K562 (cell line): Measurements from ENCODE around the gene TUBB4B. TPM values are rescaled to one million over a fixed set of nuclear protein-coding genes. Genes with fewer than 3 reads are reported as not detected.

Experiments
- BHLHE40 ChIP-seq: IDR thresholded peaks from 2 replicates; pipeline ENCODE4 v1.6.1; 2011; ENCODE audit warnings: low read length, improper control_type of control experiment
- ETV6 ChIP-seq, 3 experiments: fragments of 150-350 bp in 1 of 3; sonication (generic) in 1 of 3; formaldehyde crosslinking in 1 of 3; IDR thresholded peaks; 2 replicates each; pipeline versions ENCODE4 v1.6.1 to v1.8.0; 2014 to 2022; ENCODE audit warnings: borderline replicate concordance in 2 of 3, low read depth in 2 of 3, antibody characterized with exemption in 1 of 3, low read length in 1 of 3, mild to moderate bottlenecking in 1 of 3, missing genetic modification reagents in 1 of 3
- FIP1L1 ChIP-seq: fragments of 200-400 bp; formaldehyde crosslinking; IDR thresholded peaks from 2 replicates; pipeline ENCODE4 v1.6.1; 2018; ENCODE audit warnings: mild to moderate bottlenecking, low read depth, low read length; ENCODE audit not compliant: poor library complexity, severe bottlenecking
- FOXO4 ChIP-seq: fragments of 450-650 bp; formaldehyde crosslinking; IDR thresholded peaks from 2 replicates; pipeline ENCODE4 v1.4.0; 2020; ENCODE audit warnings: mild to moderate bottlenecking, moderate library complexity
- FUS ChIP-seq: fragments of 200-400 bp; formaldehyde crosslinking; optimal IDR thresholded peaks from 2 replicates; pipeline ENCODE3; 2017; ENCODE audit warnings: low read depth, low read length
- HDGF ChIP-seq: fragments of 450-650 bp; IDR thresholded peaks from 2 replicates; pipeline ENCODE4 v1.6.1; 2016
- ILK ChIP-seq: fragments of 450-650 bp; IDR thresholded peaks from 2 replicates; pipeline ENCODE4 v1.6.1; 2016; ENCODE audit warnings: missing genetic modification characterization, low read depth, mild to moderate bottlenecking, missing compliant biosample characterization, moderate library complexity, borderline replicate concordance
- MECOM ChIP-seq: fragments of 250-450 bp; sonication (Bioruptor Pico); IDR thresholded peaks from 2 replicates; pipeline ENCODE4 v1.8.0; 2022; ENCODE audit warnings: inconsistent platforms
- NBN ChIP-seq: fragments of 450-650 bp; IDR thresholded peaks from 2 replicates; pipeline ENCODE4 v1.6.1; 2016; ENCODE audit warnings: low read depth, mild to moderate bottlenecking
- NR4A1 ChIP-seq, 2 experiments: fragments of 250-450 bp in 1 of 2; fragments of 450-650 bp in 1 of 2; sonication (Bioruptor Pico) in 1 of 2; IDR thresholded peaks; 2 replicates each; pipeline versions ENCODE4 v1.4.0 to v1.6.1; 2016 to 2020; ENCODE audit warnings: mild to moderate bottlenecking in 2 of 2, missing compliant biosample characterization in 1 of 2, missing genetic modification characterization in 1 of 2, moderate library complexity in 1 of 2
- TAF15 ChIP-seq: fragments of 200-400 bp; formaldehyde crosslinking; IDR thresholded peaks from 2 replicates; pipeline ENCODE4 v1.6.1; 2017; ENCODE audit warnings: mild to moderate bottlenecking, low read depth, low read length, moderate library complexity
- TGIF2 ChIP-seq: sonication (generic); formaldehyde crosslinking; IDR thresholded peaks from 2 replicates; pipeline ENCODE4 v1.8.1; 2022; ENCODE audit warnings: mild to moderate bottlenecking, missing genetic modification reagents, moderate library complexity
- ZNF134 ChIP-seq: fragments of 250-450 bp; sonication (Bioruptor Pico); conservative IDR thresholded peaks from 2 replicates; pipeline ENCODE4 v1.4.0; 2020
- ZNF197 ChIP-seq: fragments of 200-800 bp; sonication (Bioruptor generic); IDR thresholded peaks from 2 replicates; pipeline ENCODE4 v1.6.1; 2016; ENCODE audit warnings: low read depth, missing genetic modification characterization, missing compliant biosample characterization
- ZNF324 ChIP-seq: fragments of 250-450 bp; sonication (Bioruptor Pico); IDR thresholded peaks from 2 replicates; pipeline ENCODE4 v1.4.0; 2020; ENCODE audit warnings: mild to moderate bottlenecking
- ZNF778 ChIP-seq: fragments of 450-650 bp; formaldehyde crosslinking; IDR thresholded peaks from 2 replicates; pipeline ENCODE4 v1.4.0; 2020; ENCODE audit warnings: mild to moderate bottlenecking, moderate library complexity
- polyA plus RNA-seq, 8 experiments: library from polyadenylated mRNA; depleted of rRNA in 4 of 8; stranded (reverse) in 5 of 8; unstranded in 3 of 8; fragments of >200 nt; fragmentation: Nextera tagmentation in 2 of 8; fragmentation: Illumina TruSeq in 1 of 8; extraction: Ambion mirVana in 2 of 8; extraction: Trizol in 1 of 8; gene quantifications; 2 replicates each; pipeline versions ENCODE4 v1.2.1 to v1.2.3, GENCODE V29; 2011 to 2014; ENCODE audit warnings: inconsistent platforms in 1 of 8, missing spikeins in 1 of 8
- total RNA-seq, 7 experiments: library from RNA; depleted of rRNA in 6 of 7; stranded (reverse); fragments of >200 nt in 6 of 7; fragmentation: Illumina TruSeq in 2 of 7; extraction: Trizol in 2 of 7; gene quantifications; 2 replicates each; pipeline versions ENCODE4 v1.2.1 to v1.2.3, GENCODE V29; 2011 to 2021; ENCODE audit warnings: low replicate concordance in 1 of 7
- TF ChIP-seq, protein P1 (sequence below): IDR thresholded peaks from 2 replicates; pipeline ENCODE4 v1.6.1; 2016; ENCODE audit warnings: missing genetic modification characterization, missing compliant biosample characterization
- TF ChIP-seq, protein P2 (sequence below): fragments of 150-350 bp; IDR thresholded peaks from 2 replicates; pipeline ENCODE4 v1.6.1; 2014; ENCODE audit warnings: low read depth, mild to moderate bottlenecking, low read length, borderline replicate concordance

TUBB4B gene
- total and polyA plus RNA-seq, 9 of the 15 experiments (the other 6 are each of a cell fraction or from before 2014, with no cell fraction given), result 24.1 to 443 (median 268) TPM

- TF ChIP-seq NR4A1 (CRISPR knock-in tag; IDR thresholded peaks at IDR 0.05) (no peak), NR4A1 (tag; IDR thresholded peaks at IDR 0.05) (no peak), ZNF324 (0 out of 2 replicates have a peak, but pooled peaks have one; percentile 26), ETV6 (IDR thresholded peaks at IDR 0.05; ENCODE audit: borderline replicate concordance in 1 of 2, low read depth in 2 of 2, low read length in 1 of 2) (no peak), ETV6 (CRISPR knock-in tag; IDR thresholded peaks at IDR 0.05; ENCODE audit: borderline replicate concordance) (no peak; the same call in 1 of the 2 replicates), ZNF134 (CRISPR knock-in tag) (0 out of 2 replicates have a peak, but pooled peaks have one; percentile 22), FUS (no peak), ZNF778 (CRISPR knock-in tag) (no peak), ILK (tag) (no peak), HDGF (no peak), FIP1L1 (peak; percentile 1), NBN (no peak), BHLHE40 (no peak), TAF15 (no peak), ZNF197 (CRISPR knock-in tag) (no peak), TGIF2 (CRISPR knock-in tag) (no peak; the same call in 1 of the 2 replicates), FOXO4 (CRISPR knock-in tag) (0 out of 2 replicates have a peak, but pooled peaks have one; percentile 61), MECOM (no peak)
- TF ChIP-seq, protein P1, sequence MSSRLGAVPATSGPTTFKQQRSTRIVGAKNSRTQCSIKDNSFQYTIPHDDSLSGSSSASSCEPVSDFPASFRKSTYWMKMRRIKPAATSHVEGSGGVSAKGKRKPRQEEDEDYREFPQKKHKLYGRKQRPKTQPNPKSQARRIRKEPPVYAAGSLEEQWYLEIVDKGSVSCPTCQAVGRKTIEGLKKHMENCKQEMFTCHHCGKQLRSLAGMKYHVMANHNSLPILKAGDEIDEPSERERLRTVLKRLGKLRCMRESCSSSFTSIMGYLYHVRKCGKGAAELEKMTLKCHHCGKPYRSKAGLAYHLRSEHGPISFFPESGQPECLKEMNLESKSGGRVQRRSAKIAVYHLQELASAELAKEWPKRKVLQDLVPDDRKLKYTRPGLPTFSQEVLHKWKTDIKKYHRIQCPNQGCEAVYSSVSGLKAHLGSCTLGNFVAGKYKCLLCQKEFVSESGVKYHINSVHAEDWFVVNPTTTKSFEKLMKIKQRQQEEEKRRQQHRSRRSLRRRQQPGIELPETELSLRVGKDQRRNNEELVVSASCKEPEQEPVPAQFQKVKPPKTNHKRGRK (tag), result no peak
- TF ChIP-seq, protein P2, sequence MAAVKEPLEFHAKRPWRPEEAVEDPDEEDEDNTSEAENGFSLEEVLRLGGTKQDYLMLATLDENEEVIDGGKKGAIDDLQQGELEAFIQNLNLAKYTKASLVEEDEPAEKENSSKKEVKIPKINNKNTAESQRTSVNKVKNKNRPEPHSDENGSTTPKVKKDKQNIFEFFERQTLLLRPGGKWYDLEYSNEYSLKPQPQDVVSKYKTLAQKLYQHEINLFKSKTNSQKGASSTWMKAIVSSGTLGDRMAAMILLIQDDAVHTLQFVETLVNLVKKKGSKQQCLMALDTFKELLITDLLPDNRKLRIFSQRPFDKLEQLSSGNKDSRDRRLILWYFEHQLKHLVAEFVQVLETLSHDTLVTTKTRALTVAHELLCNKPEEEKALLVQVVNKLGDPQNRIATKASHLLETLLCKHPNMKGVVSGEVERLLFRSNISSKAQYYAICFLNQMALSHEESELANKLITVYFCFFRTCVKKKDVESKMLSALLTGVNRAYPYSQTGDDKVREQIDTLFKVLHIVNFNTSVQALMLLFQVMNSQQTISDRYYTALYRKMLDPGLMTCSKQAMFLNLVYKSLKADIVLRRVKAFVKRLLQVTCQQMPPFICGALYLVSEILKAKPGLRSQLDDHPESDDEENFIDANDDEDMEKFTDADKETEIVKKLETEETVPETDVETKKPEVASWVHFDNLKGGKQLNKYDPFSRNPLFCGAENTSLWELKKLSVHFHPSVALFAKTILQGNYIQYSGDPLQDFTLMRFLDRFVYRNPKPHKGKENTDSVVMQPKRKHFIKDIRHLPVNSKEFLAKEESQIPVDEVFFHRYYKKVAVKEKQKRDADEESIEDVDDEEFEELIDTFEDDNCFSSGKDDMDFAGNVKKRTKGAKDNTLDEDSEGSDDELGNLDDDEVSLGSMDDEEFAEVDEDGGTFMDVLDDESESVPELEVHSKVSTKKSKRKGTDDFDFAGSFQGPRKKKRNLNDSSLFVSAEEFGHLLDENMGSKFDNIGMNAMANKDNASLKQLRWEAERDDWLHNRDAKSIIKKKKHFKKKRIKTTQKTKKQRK, result no peak
These were observed 2.8 kb downstream of the TUBB4B start (continued) for GRCh38 chr9:137243626-137244485.
